ENCODE results near the gene KCNG2. TPM values are rescaled to one million over a fixed set of nuclear protein-coding genes. Genes with fewer than 3 reads are reported as not detected.

KCNG2 gene
- total RNA-seq, 1 donor from 2014 or later, result not detected

DNA sequence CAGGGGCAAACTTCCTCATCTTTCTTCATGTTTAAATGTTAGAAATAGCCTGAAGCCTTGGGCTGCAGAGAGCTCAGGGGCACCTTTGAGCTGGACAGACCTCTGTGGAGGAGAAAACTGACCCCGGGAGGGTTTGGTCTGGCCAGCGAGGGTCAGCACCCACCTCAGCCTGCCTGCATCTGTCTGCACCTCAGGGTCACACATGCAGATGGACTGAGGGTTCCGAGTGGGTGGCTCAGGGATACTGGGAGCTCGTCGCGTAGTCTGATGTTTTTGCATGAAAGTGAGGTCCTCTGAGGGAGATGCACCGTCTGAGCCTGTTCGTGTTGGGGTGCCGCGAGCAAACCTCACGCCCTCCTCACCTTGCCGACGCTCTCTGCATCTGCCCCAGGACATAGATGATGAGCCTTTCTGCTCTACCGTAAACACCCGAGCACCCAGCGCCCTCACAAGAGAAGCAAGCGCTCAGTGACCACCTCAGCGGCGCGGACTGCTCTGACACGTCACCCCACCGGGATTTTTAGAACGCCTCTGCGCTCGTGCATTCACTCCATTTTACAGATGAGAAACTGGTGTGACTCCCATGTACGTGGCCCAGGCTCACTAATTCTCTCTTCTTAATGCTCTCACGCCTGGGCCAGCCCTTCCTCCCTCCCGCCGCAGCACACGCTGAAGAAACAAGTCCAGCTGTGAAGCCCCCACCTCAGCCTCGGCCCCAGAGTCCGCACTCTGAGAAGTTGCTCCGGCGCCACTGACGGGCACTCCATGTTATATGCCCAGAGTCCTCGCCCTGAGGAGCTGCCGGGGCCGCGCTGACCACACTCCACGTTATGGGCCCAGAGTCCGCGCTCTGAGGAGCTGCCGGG lies 9.5 kb downstream of the KCNG2 start:
- ATAC-seq, result no peak
- intact Hi-C loops (cut with DNase I), result no loop called here
- no peak for DNase-seq (ENCODE audit: missing footprints)

DNA sequence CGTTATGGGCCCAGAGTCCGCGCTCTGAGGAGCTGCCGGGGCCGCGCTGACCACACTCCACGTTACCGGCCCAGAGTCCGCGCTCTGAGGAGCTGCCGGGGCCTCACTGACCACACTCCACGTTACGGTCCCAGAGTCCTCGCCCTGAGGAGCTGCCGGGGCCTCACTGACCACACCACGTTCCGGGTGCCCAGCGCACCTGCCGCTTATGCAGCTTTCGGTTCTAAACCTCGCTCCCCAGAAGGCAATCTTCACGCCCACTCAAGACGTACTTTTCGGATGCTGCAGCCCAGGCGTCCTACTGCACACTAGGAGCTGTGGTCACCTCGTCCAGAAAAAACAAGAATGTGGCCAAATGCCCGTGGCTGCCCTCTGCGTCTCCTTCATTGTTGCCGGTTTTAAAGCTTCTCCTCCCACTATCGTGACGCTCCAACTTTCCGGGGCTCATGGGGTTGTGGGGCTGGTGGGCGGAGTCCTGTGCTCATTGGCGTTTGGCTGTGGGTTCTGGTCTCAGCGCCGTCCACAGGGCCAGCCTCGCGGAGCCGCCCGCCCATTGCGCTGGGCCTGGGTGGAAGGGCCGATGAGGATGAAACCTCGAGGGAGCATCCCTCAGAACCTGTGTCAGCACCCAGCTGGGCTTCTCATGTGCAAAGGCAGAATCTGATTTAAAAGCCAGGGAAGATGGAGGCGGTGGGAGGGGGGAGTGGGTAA lies 11.9 kb downstream of the KCNG2 start:
- intact Hi-C loops (cut with DNase I), result no loop called here
- ATAC-seq, result no peak
- DNase-seq (ENCODE audit: missing footprints), result no peak

DNA sequence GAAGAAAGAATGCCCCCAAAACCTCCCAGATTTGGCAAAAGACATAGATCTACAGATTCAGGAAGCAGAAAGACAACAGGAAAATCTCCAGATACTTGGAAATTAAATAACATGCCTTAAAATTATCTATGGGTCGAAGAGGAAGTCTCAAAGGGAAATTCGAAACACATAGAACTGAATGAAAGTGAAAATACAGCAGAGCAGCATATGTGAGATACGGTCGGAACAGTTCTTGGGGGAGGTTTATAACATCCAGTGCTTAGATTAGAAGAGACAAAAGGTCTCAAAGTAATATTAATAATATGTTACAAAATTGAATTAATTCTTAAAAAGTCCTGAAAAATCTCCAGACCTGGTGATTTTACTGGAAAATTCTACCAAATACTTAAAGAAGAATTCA lies 14.3 kb downstream of the KCNG2 start:
- intact Hi-C loops (cut with DNase I), result no loop called here
- ATAC-seq (no peak), DNase-seq (ENCODE audit: missing footprints) (no peak)

DNA sequence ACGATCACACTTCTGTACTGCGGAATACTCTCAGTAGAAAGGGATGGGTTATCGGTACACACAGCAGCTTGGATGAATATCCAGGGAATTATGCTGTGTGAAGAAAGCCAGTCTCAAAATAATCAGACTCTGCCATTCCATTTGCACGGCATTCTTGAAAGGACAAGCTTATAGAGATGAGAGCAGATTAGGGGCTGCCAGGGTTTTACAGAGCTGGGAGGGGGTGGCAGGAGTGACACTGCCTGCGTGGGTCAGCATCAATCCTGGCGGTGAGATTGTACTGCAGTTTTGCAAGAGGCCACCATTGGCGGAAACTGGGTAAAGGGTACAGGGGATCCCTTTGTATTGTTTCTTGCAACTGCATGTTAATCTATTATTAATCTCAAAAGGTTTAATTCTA lies 16.6 kb downstream of the KCNG2 start:
- ATAC-seq (no peak), DNase-seq (ENCODE audit: missing footprints) (no peak)
- intact Hi-C loops (cut with DNase I), result no loop called here

DNA sequence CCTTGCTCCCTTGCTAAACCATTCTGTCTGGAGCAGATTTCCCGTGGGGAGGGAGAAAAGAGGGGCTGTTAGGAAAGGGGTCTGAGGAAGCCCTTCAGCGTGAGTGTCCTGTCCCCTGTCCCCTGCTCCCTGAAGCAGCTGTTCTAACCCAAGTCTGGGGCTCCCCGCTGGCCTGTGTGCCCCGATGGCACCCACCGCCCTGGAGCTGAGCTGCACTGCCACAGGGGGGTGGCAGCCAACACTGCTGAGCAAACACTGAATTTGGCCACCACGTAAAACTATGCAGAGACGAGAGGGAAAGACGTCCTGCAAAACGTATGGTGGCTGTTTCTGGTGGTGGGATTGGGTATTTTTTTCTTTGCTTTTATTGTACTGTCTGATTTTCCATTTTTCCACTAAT lies 17.9 kb downstream of the KCNG2 start:
- intact Hi-C loops (cut with DNase I), result no loop called here
- ATAC-seq (no peak), DNase-seq (ENCODE audit: missing footprints) (no peak)

DNA sequence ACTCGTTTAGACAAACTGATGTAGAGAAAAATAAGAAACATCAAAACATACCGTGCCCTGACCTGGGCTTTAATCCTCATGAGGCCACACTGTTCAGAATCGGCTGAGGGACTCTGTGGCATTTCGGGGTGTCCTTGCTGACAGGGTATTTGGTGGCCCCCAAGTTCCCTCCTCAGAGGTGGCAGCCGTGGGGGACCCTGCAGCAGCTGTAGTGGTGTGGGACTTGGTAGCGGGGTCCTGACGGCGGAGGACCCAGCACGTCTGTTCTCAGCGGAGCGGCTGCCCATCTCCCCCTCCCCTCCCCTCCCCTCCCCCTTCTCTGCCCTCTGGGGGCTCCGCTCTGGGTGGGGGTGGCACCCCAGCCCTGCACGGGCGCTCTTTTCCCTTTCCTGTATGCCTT lies 18.4 kb downstream of the KCNG2 start:
- ATAC-seq (no peak), DNase-seq (ENCODE audit: missing footprints) (no peak)
- intact Hi-C loops (cut with DNase I), result no loop called here

DNA sequence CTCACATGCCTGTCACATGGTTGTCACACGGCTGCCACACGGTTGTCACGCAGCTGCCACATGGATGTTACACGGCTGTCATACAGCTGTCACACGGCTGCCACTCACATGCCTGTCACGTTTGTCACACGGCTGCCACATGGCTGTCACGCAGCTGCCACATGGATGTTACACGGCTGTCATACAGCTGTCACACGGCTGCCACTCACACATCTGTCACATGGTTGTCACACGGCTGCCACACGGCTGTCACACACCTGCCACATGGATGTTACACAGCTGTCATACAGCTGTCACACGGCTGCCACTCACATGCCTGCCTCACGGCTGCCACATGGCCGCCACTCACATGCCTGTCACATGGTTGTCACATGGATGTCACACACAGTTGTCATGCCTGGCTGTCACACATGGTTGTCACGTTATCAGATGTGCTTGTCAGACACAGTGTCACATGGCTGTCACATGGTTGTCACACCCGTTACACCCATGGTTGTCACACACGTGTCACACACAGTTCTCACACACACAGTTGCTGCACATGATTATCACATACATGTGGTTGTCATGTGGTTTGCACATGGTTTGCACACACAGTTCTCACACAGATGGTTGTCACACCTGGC lies 19.4 kb downstream of the KCNG2 start:
- no peak for ATAC-seq
- intact Hi-C loops (cut with DNase I), result no loop called here
- no peak for DNase-seq (ENCODE audit: missing footprints)

DNA sequence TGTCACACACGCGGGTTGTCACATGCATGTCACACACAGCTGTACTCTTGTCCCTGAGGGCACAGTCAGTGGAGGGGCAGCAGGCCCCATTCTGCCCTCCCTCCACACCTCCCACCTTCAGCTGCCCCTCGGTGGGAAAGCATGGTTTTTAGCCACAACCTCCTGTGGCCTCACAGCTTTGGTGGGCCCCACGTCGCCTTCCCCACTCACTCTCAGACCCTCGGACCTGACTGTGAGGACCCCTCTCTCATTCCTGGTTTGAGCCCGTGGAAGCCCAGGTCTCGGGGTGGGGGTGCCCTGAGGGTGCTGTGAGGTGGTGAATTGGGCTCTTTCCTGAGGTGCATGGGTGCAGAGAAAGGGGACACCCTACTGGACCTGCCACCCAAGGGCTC lies 19.9 kb downstream of the KCNG2 start:
- ATAC-seq (no peak), DNase-seq (ENCODE audit: missing footprints) (no peak)
- intact Hi-C loops (cut with DNase I), result no loop called here

DNA sequence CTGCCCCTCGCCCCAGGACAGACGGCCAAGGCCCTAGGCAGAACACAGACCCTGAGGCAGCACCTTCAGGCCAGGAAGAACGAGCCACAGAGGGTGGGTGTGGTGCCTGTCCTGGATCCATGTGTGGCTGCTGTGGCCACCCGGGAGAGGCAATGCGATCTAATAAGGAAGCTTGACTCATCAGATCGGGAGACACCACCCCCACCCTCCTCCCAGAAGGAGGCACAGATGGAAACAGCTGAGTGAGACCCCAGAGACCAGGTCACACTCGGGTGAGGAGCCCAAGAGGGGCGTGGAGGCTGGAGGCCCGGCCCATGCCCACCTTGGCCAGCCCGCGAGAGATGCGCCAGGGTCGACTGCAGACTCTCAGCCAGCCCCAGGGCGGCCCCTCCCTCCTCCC lies 20.3 kb downstream of the KCNG2 start:
- DNase-seq (ENCODE audit: missing footprints), result no peak
- ATAC-seq, result peak; percentile 27
- intact Hi-C loops (cut with DNase I), result no loop called here

DNA sequence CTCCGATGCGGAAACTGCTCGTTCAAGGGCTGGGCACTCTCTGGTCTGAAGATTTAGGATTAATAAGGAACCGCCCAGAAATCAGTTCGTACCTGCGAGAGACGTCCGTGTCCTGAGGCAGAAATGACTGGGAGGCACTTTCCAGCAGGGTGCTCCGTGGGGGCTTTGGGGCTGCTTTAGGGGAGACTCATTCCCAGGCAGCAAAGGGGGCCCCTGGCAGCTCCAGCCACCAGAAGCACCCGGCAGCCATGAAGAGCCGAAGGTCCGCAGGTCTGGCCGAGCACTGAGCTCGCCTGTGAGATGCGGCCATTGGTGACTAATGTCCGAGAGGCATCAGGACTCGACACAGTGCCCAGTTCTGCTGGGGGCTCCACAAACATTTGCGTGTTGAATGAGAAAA lies 20.9 kb downstream of the KCNG2 start:
- intact Hi-C loops (cut with DNase I), result no loop called here
- ATAC-seq (no peak), DNase-seq (ENCODE audit: missing footprints) (no peak)

DNA sequence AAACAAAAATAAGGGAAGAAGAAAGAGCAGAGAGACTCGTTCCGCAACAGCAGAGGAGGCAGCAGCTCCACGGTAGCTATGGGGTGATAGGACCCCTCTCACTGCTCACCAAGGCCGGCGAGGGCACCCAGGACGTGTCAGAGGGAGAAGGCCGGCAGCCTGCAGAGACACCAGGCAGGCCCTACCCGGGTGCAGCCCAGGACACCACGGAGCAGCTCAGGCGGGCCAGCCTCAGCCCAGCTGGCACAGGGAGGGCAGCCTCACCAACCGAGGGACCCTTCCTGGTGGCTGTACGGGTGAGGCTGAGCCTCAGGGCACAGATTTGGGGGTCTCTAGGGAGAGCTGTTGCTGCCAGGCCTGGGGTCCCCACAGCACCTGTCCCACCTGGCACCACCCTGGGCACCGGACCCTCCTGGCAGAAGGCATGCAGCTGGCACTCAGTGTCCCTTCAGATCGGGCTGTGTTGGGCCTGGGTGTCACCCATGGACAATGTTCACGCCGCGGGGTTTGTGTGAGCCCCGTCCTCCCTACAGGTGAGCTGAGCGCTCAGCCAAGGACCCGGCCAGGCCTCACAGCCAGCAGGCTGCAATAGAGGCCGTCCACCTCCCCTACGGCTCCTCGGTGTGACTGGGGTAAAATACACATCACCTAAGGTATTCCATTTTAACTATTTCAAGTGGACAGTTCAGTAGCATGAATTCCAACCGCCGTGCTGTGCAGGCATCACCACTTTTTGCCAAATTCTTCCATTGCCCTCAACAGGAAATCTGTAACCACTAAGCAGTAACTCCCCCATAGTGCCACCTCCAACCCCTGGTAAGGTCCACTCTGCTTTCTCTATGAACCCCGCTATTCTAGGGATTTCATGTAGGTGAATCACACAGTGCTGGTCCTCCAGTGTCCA lies 21.6 kb downstream of the KCNG2 start:
- no peak for ATAC-seq

DNA sequence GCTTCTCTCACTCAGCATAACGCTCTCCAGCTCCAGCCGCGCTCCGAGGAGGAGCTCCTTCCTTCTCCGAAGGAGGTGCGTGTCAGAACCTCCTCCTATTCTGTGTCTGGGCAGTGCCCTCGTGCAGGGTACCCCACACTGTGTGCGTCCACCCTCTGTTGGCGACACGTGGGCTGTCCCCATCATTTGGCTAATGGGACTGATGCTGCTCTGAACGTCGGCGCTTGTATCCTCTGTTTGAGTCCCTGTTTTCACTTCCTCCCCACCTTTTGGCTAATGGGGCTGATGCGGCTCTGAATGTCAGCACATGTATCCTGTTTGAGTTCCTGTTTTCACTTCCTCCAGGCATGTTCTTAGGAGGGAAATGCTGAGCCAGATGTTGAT lies 22.2 kb downstream of the KCNG2 start:
- peak; percentile 58 for ATAC-seq
- DNase-seq (ENCODE audit: missing footprints), result no peak
- intact Hi-C loops (cut with DNase I), result no loop called here

More for the DNA sequence above, 21.6 kb downstream of the KCNG2 start:
- no peak for DNase-seq (ENCODE audit: missing footprints)
- intact Hi-C loops (cut with DNase I), result no loop called here

DNA sequence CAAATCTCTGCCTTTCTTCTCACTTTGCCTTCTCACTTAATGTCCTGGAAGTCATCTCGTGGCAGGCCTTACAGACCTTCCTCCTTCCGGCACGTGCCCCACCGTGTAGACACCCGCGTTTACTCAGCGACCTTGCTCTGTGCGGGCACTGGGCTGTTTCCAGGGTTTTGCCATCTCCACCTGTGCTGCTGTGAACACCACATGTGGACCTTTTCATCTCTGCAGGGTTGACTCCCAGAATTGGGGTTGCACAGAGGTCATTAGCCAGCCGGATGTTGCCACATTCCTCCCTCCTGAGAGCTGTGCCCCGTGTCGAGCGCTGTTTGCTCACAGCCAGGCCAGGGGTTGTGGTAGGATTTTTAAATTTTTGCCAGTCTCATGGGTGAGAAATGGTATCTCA lies 25.4 kb downstream of the KCNG2 start:
- ATAC-seq (no peak), DNase-seq (ENCODE audit: missing footprints) (no peak)
- intact Hi-C loops (cut with DNase I), result no loop called here

DNA sequence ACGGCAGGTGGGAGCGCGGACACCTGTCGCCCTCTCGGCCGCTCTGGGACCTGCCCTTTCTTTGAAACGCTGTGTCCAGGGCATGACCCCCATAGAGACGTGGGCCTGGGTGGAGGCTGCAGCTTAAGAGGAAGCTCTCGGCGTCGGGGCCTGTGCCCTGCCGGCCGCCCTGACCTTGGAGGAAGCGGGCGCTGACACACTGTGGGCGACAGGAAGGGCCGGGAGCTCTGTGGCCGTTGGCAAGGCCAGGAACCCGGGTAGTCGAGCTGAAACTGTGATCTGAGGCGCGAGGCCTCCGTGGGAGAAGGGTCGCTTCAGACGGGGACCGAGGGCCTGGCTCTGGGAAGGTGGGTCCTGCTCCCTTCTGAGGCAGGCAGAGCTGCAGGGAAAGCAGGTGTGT lies 28.2 kb downstream of the KCNG2 start:
- ATAC-seq, result peak; percentile 57
- intact Hi-C loops (cut with DNase I), result no loop called here
- DNase-seq (ENCODE audit: missing footprints), result no peak

DNA sequence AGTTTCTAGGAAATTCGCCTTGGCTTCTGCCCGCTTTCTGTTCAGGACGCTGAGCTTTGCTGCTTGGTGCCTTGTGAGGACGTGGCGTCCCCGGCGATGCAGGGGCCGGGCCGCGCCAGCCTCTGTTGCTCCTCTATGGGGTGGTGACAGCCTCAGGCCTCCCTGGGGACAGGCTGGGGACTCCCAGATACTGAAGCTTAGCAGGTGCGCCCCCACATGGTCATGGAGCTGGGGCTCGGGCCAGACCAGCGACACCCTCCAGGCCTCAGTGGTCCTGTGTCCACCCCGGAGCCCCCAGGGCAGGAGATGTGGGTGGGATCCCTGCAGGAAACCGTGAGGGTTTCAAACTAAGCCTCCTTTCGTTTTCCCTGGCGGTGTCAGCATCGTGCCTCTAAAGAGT lies 29.2 kb downstream of the KCNG2 start:
- DNase-seq (ENCODE audit: missing footprints) (no peak), ATAC-seq (no peak)
- intact Hi-C loops (cut with DNase I), result no loop called here

DNA sequence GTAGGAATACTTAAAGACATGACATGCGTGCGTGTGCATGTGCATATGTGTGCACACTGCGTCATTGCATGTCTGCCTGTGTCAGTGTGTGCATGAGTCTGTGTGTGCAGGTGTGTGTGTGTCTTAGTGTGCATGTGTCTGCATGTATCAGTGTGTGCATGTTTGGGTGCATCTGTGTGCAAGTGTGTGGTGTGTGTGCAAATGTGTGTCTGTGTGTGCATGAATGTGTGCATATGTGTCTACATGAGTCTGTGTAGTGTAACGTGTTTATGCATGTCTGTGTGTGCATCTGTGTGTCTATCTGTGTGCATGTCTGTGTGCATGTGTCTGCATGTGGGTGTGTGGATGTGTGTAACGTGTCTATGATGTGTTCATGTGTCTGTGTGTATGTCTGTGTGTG lies 30.5 kb downstream of the KCNG2 start:
- intact Hi-C loops (cut with DNase I), result no loop called here
- ATAC-seq (no peak), DNase-seq (ENCODE audit: missing footprints) (no peak)

DNA sequence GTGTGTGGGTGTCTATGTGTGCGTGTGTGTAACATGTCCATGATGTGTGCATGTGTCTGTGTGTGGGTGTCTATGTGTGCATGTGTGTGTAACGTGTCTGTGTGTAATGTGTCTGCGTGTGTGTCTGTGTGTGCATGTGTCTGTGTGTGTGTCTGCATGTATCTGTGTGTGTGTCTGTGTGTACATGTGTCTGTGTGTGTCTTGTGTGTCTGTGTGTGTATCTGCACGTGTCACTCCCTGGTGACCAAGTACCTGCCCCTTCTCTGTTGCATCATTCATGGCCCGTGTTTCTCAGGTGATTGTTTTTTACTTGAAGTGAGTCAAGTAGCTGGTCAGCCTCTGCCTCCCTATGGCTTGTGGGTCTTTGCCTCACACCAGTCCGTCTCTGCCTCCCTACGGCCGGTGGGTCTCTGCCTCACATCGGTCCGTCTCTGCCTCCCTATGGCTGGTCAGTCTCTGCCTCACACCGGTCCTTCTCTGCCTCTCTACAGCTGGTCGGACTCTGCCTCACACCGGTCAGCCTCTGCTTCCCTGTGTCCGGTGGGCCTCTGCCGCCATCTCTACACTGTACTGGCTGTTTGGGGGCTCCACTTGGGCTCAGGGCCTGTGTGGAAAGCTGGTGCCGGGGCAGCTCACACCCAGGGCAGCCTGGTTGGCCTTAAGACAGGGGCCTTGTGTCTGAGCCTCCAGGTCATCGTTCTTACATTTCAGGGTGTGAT lies 31.6 kb downstream of the KCNG2 start:
- intact Hi-C loops (cut with DNase I), result no loop called here
- ATAC-seq (no peak), DNase-seq (ENCODE audit: missing footprints) (no peak)

DNA sequence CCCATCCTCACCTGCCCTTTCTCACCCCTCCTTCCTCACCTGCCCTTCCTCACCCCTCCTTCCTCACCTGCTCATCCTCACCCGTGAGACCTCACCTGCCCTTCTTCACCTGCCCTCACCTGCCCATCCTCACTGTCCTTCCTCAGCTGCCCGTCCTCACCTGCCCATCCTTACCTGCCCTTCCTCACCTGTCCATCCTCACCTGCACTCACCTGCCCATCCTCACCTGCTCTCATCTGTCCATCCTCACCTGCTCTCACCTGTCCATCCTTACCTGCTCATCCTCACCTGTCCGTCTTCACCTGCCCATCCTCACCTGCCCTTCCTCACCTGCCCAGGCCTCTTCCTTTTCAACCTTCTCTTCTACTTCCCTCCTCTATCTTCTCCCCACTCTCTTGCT lies 34.4 kb downstream of the KCNG2 start:
- DNase-seq (ENCODE audit: missing footprints) (no peak), ATAC-seq (no peak)
- intact Hi-C loops (cut with DNase I), result no loop called here

DNA sequence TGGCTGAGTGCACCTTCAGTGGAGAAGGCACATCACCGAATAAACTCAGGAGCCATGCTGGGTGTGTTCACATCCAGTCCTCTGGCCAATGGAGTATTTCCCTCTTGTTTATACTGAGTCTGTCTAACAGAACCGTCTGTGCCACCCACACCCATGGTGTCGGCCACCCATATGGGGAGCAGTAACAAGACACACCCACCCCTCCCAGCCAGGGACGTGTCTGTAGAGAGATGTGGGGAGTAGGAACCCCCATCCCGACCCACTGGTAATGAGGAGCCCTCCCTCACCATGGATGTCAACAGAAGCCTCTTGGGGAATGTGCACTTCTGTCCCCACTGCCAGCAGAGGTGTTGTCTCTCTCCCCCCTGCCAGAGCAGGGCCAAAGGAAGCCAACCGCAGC lies 37.1 kb downstream of the KCNG2 start:
- intact Hi-C loops (cut with DNase I), result no loop called here
- DNase-seq (ENCODE audit: missing footprints), result no peak
- ATAC-seq, result no peak
